ENCODE results near the gene PALLD.
"Not testable (repeated sequence)": the region's sequence is repeated elsewhere in the genome, so short reads cannot be mapped to it uniquely, and the experiment has no call there.

The PALLD gene

DNA sequence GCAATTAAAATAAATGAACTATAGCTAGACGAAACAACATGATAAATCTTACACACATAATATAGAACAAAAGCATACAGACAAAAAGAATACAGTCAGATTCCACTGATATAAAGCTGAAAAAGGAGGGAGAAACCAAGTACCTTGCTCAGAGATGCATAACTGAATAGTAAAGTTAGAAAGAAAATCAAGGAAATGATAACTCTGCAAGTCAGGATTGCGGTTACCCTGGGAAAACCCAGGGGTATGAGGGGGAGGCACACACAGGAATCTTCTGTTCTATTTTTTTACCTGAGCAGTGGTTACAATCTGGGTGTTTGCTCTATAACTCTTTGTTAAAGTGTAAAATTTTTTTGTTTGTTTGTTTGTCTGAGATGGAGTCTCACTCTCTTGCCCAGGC is 304.1 kb downstream of the PALLD start:
- no peak for DNase-seq (ENCODE audit: low spot score)
- H3K27ac ChIP-seq: no peak overlapping the region
- no peak overlapping the region for H3K4me3 ChIP-seq
- TF ChIP-seq CTCF (IDR thresholded peaks at IDR 0.05): no peak

DNA sequence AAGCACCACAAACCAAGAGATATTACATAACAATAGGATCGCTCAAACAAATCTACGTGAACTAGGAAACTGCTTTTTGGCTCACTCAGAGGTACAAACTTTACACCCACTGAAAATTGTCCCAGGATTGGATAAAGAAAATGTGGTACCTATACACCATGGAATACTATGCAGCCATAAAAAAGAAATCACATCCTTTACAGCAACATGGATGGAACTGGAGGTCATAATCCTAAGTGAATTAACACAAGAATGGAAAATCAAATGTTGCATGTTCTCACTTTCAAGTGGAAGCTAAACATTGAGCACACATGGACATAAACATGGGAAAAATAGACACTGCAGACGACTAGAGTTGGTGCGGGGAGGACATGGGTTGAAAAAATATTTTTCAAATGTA is 305.4 kb downstream of the PALLD start:
- no peak for DNase-seq (ENCODE audit: low spot score)
- Histone ChIP-seq H3K4me3 (no peak overlapping the region), H3K27ac (no peak overlapping the region)
- no peak for TF ChIP-seq CTCF (IDR thresholded peaks at IDR 0.05)

GRCh38 chr4:168803052-168803451 is 306.2 kb downstream of the PALLD start:
- H3K27ac ChIP-seq; DNase-seq (ENCODE audit: low spot score): not testable (repeated sequence)

GRCh38 chr4:168803732-168804131 is 306.9 kb downstream of the PALLD start:
- no peak overlapping the region for H3K4me3 ChIP-seq
- no peak overlapping the region for H3K27ac ChIP-seq
- no peak for TF ChIP-seq CTCF (IDR thresholded peaks at IDR 0.05)
- no peak for DNase-seq (ENCODE audit: low spot score)

More at GRCh38 chr4:168803052-168803451, 306.2 kb downstream of the PALLD start:
- H3K4me3 ChIP-seq: not testable (repeated sequence)

DNA sequence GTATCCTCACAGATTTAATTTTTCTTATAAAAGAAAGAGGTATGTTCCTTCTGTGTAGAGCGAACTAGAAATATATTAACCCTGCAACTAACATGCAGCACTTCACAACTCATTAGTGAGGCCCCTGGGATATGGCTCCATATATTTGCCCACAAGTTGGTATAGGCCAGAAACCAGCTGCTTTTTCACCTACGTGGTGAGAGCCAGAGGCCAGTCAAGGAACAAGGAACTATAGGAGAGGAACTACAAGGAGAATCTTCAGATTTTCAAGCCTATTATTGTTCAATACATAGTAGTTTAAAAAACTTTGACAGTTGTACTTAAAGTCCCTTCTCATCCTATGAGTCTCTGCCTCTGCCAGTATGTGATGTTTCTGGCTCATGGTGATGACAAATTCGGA is 307.3 kb downstream of the PALLD start:
- TF ChIP-seq CTCF (IDR thresholded peaks at IDR 0.05): no peak
- Histone ChIP-seq H3K4me3 (no peak overlapping the region), H3K27ac (no peak overlapping the region)
- DNase-seq (ENCODE audit: low spot score): no peak

DNA sequence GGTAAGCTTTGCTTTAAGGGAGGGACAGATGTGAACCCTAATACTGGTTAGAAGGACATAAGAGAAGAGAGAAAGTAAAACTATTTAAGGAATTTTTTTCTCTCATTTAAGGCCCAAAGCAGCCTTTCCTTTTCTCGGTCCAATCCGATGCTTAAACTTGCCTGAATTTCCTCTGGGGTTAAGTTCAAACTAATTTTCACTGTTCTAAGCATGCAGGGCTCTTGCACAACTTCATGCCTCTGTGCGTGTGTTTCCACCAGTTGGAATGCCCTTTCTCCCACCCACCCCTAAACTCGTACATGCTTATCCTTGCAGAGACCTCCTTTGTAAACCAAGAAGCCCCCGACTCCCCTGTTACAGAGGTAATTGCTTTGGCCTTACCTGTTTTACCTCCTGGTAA is 308.5 kb downstream of the PALLD start:
- H3K27ac ChIP-seq: no peak overlapping the region
- DNase-seq (ENCODE audit: low spot score): no peak

DNA sequence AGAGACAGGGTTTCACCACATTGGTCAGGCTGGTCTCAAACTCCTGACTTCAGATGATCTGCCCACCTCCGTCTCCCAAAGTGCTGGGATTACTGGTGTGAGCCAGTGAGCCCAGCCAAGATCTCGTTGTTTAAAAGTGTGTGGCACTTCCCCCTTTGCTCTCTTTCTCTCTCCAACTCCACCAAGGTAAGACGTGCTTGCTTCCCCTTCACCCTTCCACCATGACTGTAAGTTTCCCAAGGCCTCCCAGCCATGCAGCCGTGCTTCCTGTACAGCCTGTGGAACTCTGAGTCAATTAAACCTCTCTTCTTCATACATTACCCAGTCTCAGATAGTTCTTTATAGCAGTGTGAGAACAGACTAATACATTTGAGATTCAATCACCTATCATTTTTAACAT is 309.4 kb downstream of the PALLD start:
- not testable (repeated sequence) for H3K4me3 ChIP-seq; H3K27ac ChIP-seq; DNase-seq (ENCODE audit: low spot score)

More for the DNA sequence above, 308.5 kb downstream of the PALLD start:
- no peak overlapping the region for H3K4me3 ChIP-seq
- no peak for TF ChIP-seq CTCF (IDR thresholded peaks at IDR 0.05)

- no peak for TF ChIP-seq CTCF (IDR thresholded peaks at IDR 0.05)
- Histone ChIP-seq H3K27ac (no peak overlapping the region), H3K4me3 (no peak overlapping the region)
- DNase-seq (ENCODE audit: low spot score): no peak
Measured at GRCh38 chr4:168811207-168811606, 314.4 kb downstream of the PALLD start.

All from coronary artery (tissue), 2 donors.